HepG2 (cell line): Measurements from ENCODE around the gene APRT. TPM values are rescaled to one million over a fixed set of nuclear protein-coding genes. Genes with fewer than 3 reads are reported as not detected.

Source experiments
- BRD4 ChIP-seq: sonication (generic); formaldehyde crosslinking; IDR thresholded peaks from 2 replicates; pipeline ENCODE4 v1.4.0; 2020; ENCODE audit warnings: missing genetic modification reagents
- BRF2 ChIP-seq: sonication (generic); formaldehyde crosslinking; IDR thresholded peaks from 2 replicates; pipeline ENCODE4 v1.8.1; 2022; ENCODE audit warnings: mild to moderate bottlenecking, missing genetic modification reagents
- GTF3A ChIP-seq: sonication (generic); formaldehyde crosslinking; conservative IDR thresholded peaks from 2 replicates; pipeline ENCODE4 v1.4.0; 2020; ENCODE audit warnings: mild to moderate bottlenecking, missing genetic modification reagents
- MIXL1 ChIP-seq: IDR thresholded peaks from 2 replicates; pipeline ENCODE4 v1.6.1; 2016
- ONECUT2 ChIP-seq: sonication (generic); formaldehyde crosslinking; IDR thresholded peaks from 2 replicates; pipeline ENCODE4 v1.4.0; 2020; ENCODE audit warnings: missing genetic modification reagents
- RNF219 ChIP-seq: sonication (generic); formaldehyde crosslinking; IDR thresholded peaks from 2 replicates; pipeline ENCODE4 v1.5.0; 2020; ENCODE audit warnings: mild to moderate bottlenecking, missing genetic modification reagents
- TMF1 ChIP-seq: sonication (generic); formaldehyde crosslinking; IDR thresholded peaks from 2 replicates; pipeline ENCODE4 v1.8.1; 2022; ENCODE audit warnings: low read depth, missing genetic modification reagents
- ZBTB2 ChIP-seq: sonication (generic); formaldehyde crosslinking; IDR thresholded peaks from 2 replicates; pipeline ENCODE4 v1.8.0; 2022; ENCODE audit warnings: low read depth, missing genetic modification reagents
- ZNF33B ChIP-seq: sonication (generic); formaldehyde crosslinking; IDR thresholded peaks from 2 replicates; pipeline ENCODE4 v1.5.1; 2020; ENCODE audit warnings: mild to moderate bottlenecking, missing genetic modification reagents
- ZNF44 ChIP-seq: sonication (generic); formaldehyde crosslinking; IDR thresholded peaks from 2 replicates; pipeline ENCODE4 v1.5.1; 2020; ENCODE audit warnings: mild to moderate bottlenecking, missing genetic modification reagents
- ZNF468 ChIP-seq: sonication (generic); formaldehyde crosslinking; IDR thresholded peaks from 2 replicates; pipeline ENCODE4 v1.8.0; 2022; ENCODE audit warnings: mild to moderate bottlenecking, moderate library complexity, missing genetic modification reagents
- ZNF510 ChIP-seq: sonication (generic); formaldehyde crosslinking; IDR thresholded peaks from 2 replicates; pipeline ENCODE4 v1.4.0; 2020; ENCODE audit warnings: low read depth, mild to moderate bottlenecking, missing genetic modification reagents
- ZNF513 ChIP-seq: sonication (generic); formaldehyde crosslinking; conservative IDR thresholded peaks from 2 replicates; pipeline ENCODE4 v1.5.0; 2020; ENCODE audit warnings: missing genetic modification reagents
- ZNF572 ChIP-seq: sonication (generic); formaldehyde crosslinking; IDR thresholded peaks from 2 replicates; pipeline ENCODE4 v1.5.1; 2020; ENCODE audit warnings: mild to moderate bottlenecking, missing genetic modification reagents
- ZNF709 ChIP-seq: sonication (generic); formaldehyde crosslinking; IDR thresholded peaks from 2 replicates; pipeline ENCODE4 v1.5.0; 2020; ENCODE audit warnings: mild to moderate bottlenecking, missing genetic modification reagents
- ZNF850 ChIP-seq: sonication (generic); formaldehyde crosslinking; conservative IDR thresholded peaks from 2 replicates; pipeline ENCODE4 v1.9.0; 2021; ENCODE audit warnings: mild to moderate bottlenecking, missing genetic modification reagents
- polyA plus RNA-seq, 8 experiments: library from polyadenylated mRNA; depleted of rRNA in 3 of 8; stranded (reverse) in 7 of 8; unstranded in 1 of 8; fragments of >200 nt; fragmentation: Illumina TruSeq in 4 of 8; extraction: Trizol in 4 of 8; gene quantifications; 2 replicates each; pipeline versions ENCODE4 v1.2.1 to v1.2.3, GENCODE V29; 2011 to 2016; ENCODE audit warnings: low read depth in 4 of 8, missing spikeins in 1 of 8, mixed read lengths in 1 of 8; ENCODE audit not compliant: insufficient read depth in 1 of 8
- total RNA-seq, 5 experiments: library from RNA; depleted of rRNA; stranded (reverse); fragments of >200 nt; fragmentation: Illumina TruSeq; extraction: Trizol; gene quantifications; 2 replicates each; pipeline ENCODE4 v1.2.3, GENCODE V29; 2016; ENCODE audit warnings: low read depth in 1 of 5
- TF ChIP-seq, protein P1 (sequence below): sonication (generic); formaldehyde crosslinking; IDR thresholded peaks from 2 replicates; pipeline ENCODE4 v1.8.1; 2023; ENCODE audit warnings: mild to moderate bottlenecking, missing genetic modification reagents

The APRT gene
- total and polyA plus RNA-seq, 2 of the 13 experiments (the other 11 are each of a cell fraction or from before 2014, with no cell fraction given), result 155 to 242 TPM

GRCh38 chr16:88811769-88812512, at the start of gene APRT (continued):
- TF ChIP-seq ZNF513 (0 out of 2 replicates have a peak, but pooled peaks have one; percentile 48), GTF3A (CRISPR knock-in tag) (peak; percentile 99), ZNF468 (peak; percentile 94), RNF219 (CRISPR knock-in tag) (no peak; the same call in 1 of the 2 replicates), ZBTB2 (CRISPR knock-in tag) (no peak; the same call in 1 of the 2 replicates), TMF1 (CRISPR knock-in tag) (peak; percentile 95), ZNF572 (CRISPR knock-in tag) (no peak), ZNF709 (peak; percentile 7), BRD4 (CRISPR knock-in tag) (peak; percentile 44; the same call in 1 of the 2 replicates), ZNF33B (peak; percentile 78; the same call in 1 of the 2 replicates), ZNF850 (CRISPR knock-in tag) (peak; percentile 96; the same call in 1 of the 2 replicates), MIXL1 (CRISPR knock-in tag) (peak; percentile 53; the same call in 1 of the 2 replicates), ZNF44 (CRISPR knock-in tag) (peak; percentile 87), ZNF510 (CRISPR knock-in tag) (peak; percentile 58; the same call in 1 of the 2 replicates), ONECUT2 (CRISPR knock-in tag) (peak; percentile 79), BRF2 (peak; percentile 45; the same call in 1 of the 2 replicates)
- TF ChIP-seq, protein P1, sequence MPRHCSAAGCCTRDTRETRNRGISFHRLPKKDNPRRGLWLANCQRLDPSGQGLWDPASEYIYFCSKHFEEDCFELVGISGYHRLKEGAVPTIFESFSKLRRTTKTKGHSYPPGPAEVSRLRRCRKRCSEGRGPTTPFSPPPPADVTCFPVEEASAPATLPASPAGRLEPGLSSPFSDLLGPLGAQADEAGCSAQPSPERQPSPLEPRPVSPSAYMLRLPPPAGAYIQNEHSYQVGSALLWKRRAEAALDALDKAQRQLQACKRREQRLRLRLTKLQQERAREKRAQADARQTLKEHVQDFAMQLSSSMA, result peak; percentile 96
